Suprapubic skin (tissue), 3 donors: ENCODE data around the gene JMJD8.

Experiments used
- CTCF ChIP-seq, 2 donors: fragments of 200-600 bp in 1 of 2; fragments of 450-650 bp in 1 of 2; sonication (generic) in 1 of 2; IDR thresholded peaks; one replicate each; pipeline ENCODE4 v1.5.1; 2016 to 2019; ENCODE audit warnings: antibody characterized with exemption in 2 of 2, mild to moderate bottlenecking in 1 of 2, moderate library complexity in 1 of 2
- EP300 ChIP-seq: sonication (generic); formaldehyde crosslinking; IDR thresholded peaks from one replicate; pipeline ENCODE4 v1.6.1; 2017; ENCODE audit warnings: antibody characterized with exemption

GRCh38 chr16:636206-637080 is 47.7 kb downstream of the JMJD8 start, which contains the start of gene METTL26:
- no peak for TF ChIP-seq CTCF (IDR thresholded peaks at IDR 0.05)
- TF ChIP-seq EP300 = no peak
